ENCODE measurements around the gene FHIT. TPM values are rescaled to one million over a fixed set of nuclear protein-coding genes. Genes with fewer than 3 reads are reported as not detected.

Gene FHIT
- total RNA-seq, 2 donors from 2014 or later: 6.8 to 12.3 TPM

- DNase-seq: no peak
Measured at GRCh38 chr3:59708202-59708601, 1543.0 kb downstream of the FHIT start.

GRCh38 chr3:59704292-59704691, 1547.0 kb downstream of the FHIT start:
- H3K36me3 ChIP-seq (ENCODE audit: control insufficient read depth, insufficient read depth, low read length): no peaks in the 10 kb centered on the region
- no peak overlapping the region for H3K4me3 Mint-ChIP-seq
- no peaks in the 10 kb centered on the region for H3K36me3 Mint-ChIP-seq (ENCODE audit: low read depth)
- TF ChIP-seq CTCF (conservative IDR thresholded peaks at IDR 0.05): no peak
- no peaks in the 10 kb centered on the region for H3K27me3 Mint-ChIP-seq (ENCODE audit: insufficient read depth)
- H3K4me3 ChIP-seq (ENCODE audit: low read length): no peak overlapping the region
- H3K9me3 ChIP-seq (ENCODE audit: control insufficient read depth, low read length): no peaks in the 10 kb centered on the region
- no peak overlapping the region for H3K27ac ChIP-seq (ENCODE audit: low read depth, low read length)
- H3K27me3 ChIP-seq (ENCODE audit: control insufficient read depth, insufficient read depth, low read length, poor library complexity, severe bottlenecking): no peaks in the 10 kb centered on the region
- no peak overlapping the region for H3K27ac Mint-ChIP-seq
- DNase-seq: no peak
- no peak overlapping the region for H3K9ac ChIP-seq (ENCODE audit: extremely low read depth, low read length, poor library complexity, severe bottlenecking)
- no peaks in the 10 kb centered on the region for H3K4me1 Mint-ChIP-seq
- no peaks in the 10 kb centered on the region for H3K4me1 ChIP-seq (ENCODE audit: control insufficient read depth, insufficient read depth, low read length)
- 96% methylated on average over 2 to 4 of the region's 4 CpGs for WGBS, 2 experiments (ENCODE audit: insufficient coverage in 1 of 2, insufficient read length in 1 of 2)
- H3K9me3 Mint-ChIP-seq: peaks cover 3% of the 10 kb centered on the region

More at GRCh38 chr3:59708202-59708601, 1543.0 kb downstream of the FHIT start:
- TF ChIP-seq CTCF (conservative IDR thresholded peaks at IDR 0.05): no peak
- Histone ChIP-seq H3K27ac (ENCODE audit: low read depth, low read length) (no peak overlapping the region), H3K4me1 (ENCODE audit: control insufficient read depth, insufficient read depth, low read length) (no peaks in the 10 kb centered on the region), H3K9ac (ENCODE audit: extremely low read depth, low read length, poor library complexity, severe bottlenecking) (no peak overlapping the region), H3K36me3 (ENCODE audit: control insufficient read depth, insufficient read depth, low read length) (no peaks in the 10 kb centered on the region), H3K9me3 (ENCODE audit: control insufficient read depth, low read length) (no peaks in the 10 kb centered on the region), H3K4me3 (ENCODE audit: low read length) (no peak overlapping the region), H3K27me3 (ENCODE audit: control insufficient read depth, insufficient read depth, low read length, poor library complexity, severe bottlenecking) (no peaks in the 10 kb centered on the region)
- Mint-ChIP-seq H3K4me3 (no peak overlapping the region), H3K9me3 (peaks cover 6% of the 10 kb centered on the region), H3K27me3 (ENCODE audit: insufficient read depth) (peaks cover 2% of the 10 kb centered on the region), H3K4me1 (no peaks in the 10 kb centered on the region), H3K27ac (no peak overlapping the region), H3K36me3 (ENCODE audit: low read depth) (no peaks in the 10 kb centered on the region)
- WGBS, 2 experiments (ENCODE audit: insufficient coverage in 1 of 2, insufficient read length in 1 of 2): 80 to 100% methylated on average over 1 to 3 of the region's 3 CpGs

GRCh38 chr3:59699648-59700320, 1551.5 kb downstream of the FHIT start:
- Mint-ChIP-seq H3K27me3 (ENCODE audit: insufficient read depth) (no peaks in the 10 kb centered on the region), H3K4me1 (no peaks in the 10 kb centered on the region), H3K4me3 (no peak overlapping the region), H3K9me3 (no peaks in the 10 kb centered on the region), H3K27ac (no peak overlapping the region), H3K36me3 (ENCODE audit: low read depth) (no peaks in the 10 kb centered on the region)
- Histone ChIP-seq H3K27me3 (ENCODE audit: control insufficient read depth, insufficient read depth, low read length, poor library complexity, severe bottlenecking) (no peaks in the 10 kb centered on the region), H3K4me3 (ENCODE audit: low read length) (no peak overlapping the region), H3K36me3 (ENCODE audit: control insufficient read depth, insufficient read depth, low read length) (no peaks in the 10 kb centered on the region), H3K9ac (ENCODE audit: extremely low read depth, low read length, poor library complexity, severe bottlenecking) (no peak overlapping the region), H3K27ac (ENCODE audit: low read depth, low read length) (no peak overlapping the region), H3K4me1 (ENCODE audit: control insufficient read depth, insufficient read depth, low read length) (no peaks in the 10 kb centered on the region), H3K9me3 (ENCODE audit: control insufficient read depth, low read length) (no peaks in the 10 kb centered on the region)
- TF ChIP-seq CTCF (conservative IDR thresholded peaks at IDR 0.05): no peak
- DNase-seq: no peak
- 92 to 96% methylated on average over 4 to 6 of the region's 6 CpGs for WGBS, 2 experiments (ENCODE audit: insufficient coverage in 1 of 2, insufficient read length in 1 of 2)

Small RNA genes within 50 kb of the gene (microRNA-seq; reads per million reads assigned to microRNA genes)
- not detected for gene MIR548BB (ENCODE audit: borderline microRNAs expressed)
